Keratinocyte (primary cell): ENCODE results near the gene CEP68. TPM values are rescaled to one million over a fixed set of nuclear protein-coding genes. Genes with fewer than 3 reads are reported as not detected.

Experiments
- DNase-seq: peaks from one replicate; pipeline ENCODE4 v3.0.0-alpha.2; 2011; ENCODE audit warnings: low read depth, missing footprints, low spot score
- FAIRE-seq: peaks from 2 replicates; lab custom pipeline; 2011; peaks lifted over from hg19 to GRCh38; lab: Jason Lieb, UNC
- H2AFZ ChIP-seq: 2 replicates; pipeline ENCODE4 v1.6.0; 2012; ENCODE audit warnings: low read length, control low read depth, inconsistent platforms; ENCODE audit not compliant: control insufficient read depth
- H3K27ac ChIP-seq: 2 replicates; pipeline ENCODE4 v1.5.1; 2011; ENCODE audit warnings: low read length; ENCODE audit not compliant: control insufficient read depth, insufficient read depth
- H3K27me3 ChIP-seq: 3 replicates; pipeline ENCODE4 v1.6.0; 2011; ENCODE audit warnings: low read length; ENCODE audit not compliant: control insufficient read depth, insufficient read depth; ENCODE audit errors: extremely low read depth
- H3K36me3 ChIP-seq, 2 experiments: 2 replicates in 1 of 2; 3 replicates in 1 of 2; pipeline ENCODE4 v1.5.1; 2011; ENCODE audit warnings: low read length in 2 of 2, mild to moderate bottlenecking in 1 of 2; ENCODE audit not compliant: control insufficient read depth in 2 of 2, insufficient read depth in 2 of 2; ENCODE audit errors: extremely low read depth in 1 of 2
- H3K4me1 ChIP-seq: 3 replicates; pipeline ENCODE4 v1.5.1; 2011; ENCODE audit warnings: low read length; ENCODE audit not compliant: control insufficient read depth, insufficient read depth; ENCODE audit errors: extremely low read depth
- H3K4me2 ChIP-seq: 3 replicates; pipeline ENCODE4 v1.6.0; 2011; ENCODE audit warnings: low read depth, low read length; ENCODE audit not compliant: control insufficient read depth, insufficient read depth; ENCODE audit errors: extremely low read depth
- H3K4me3 ChIP-seq, 3 experiments: fragments of 200-600 bp in 1 of 3; sonication (generic) in 1 of 3; 2 replicates in 2 of 3; 3 replicates in 1 of 3; pipeline ENCODE4 v1.5.1; 2011 to 2016; ENCODE audit warnings: low read length in 3 of 3, mild to moderate bottlenecking in 3 of 3, control low read depth in 2 of 3, inconsistent platforms in 1 of 3, low read depth in 1 of 3, mixed read lengths in 1 of 3, mixed run types in 1 of 3, moderate library complexity in 1 of 3; ENCODE audit not compliant: control insufficient read depth in 2 of 3, insufficient read depth in 2 of 3; ENCODE audit errors: extremely low read depth in 1 of 3
- H3K79me2 ChIP-seq: 2 replicates; pipeline ENCODE4 v1.6.0; 2012; ENCODE audit warnings: low read length; ENCODE audit not compliant: control insufficient read depth, insufficient read depth
- H3K9ac ChIP-seq: 3 replicates; pipeline ENCODE4 v1.6.0; 2011; ENCODE audit warnings: low read length; ENCODE audit not compliant: control insufficient read depth, insufficient read depth; ENCODE audit errors: extremely low read depth
- H3K9me1 ChIP-seq: 3 replicates; pipeline ENCODE4 v1.6.0; 2011; ENCODE audit warnings: low read length; ENCODE audit not compliant: control insufficient read depth, insufficient read depth; ENCODE audit errors: extremely low read depth
- H3K9me3 ChIP-seq: 2 replicates; pipeline ENCODE4 v1.5.1; 2012; ENCODE audit warnings: low read depth, low read length; ENCODE audit not compliant: control insufficient read depth
- H4K20me1 ChIP-seq: 3 replicates; pipeline ENCODE4 v1.6.0; 2011; ENCODE audit warnings: low read length; ENCODE audit not compliant: control insufficient read depth, insufficient read depth; ENCODE audit errors: extremely low read depth
- EZH2 ChIP-seq: IDR thresholded peaks from one replicate; pipeline ENCODE4 v1.6.1; 2012; ENCODE audit warnings: inconsistent platforms, mild to moderate bottlenecking, low read length, moderate library complexity
- dilution Hi-C: fragments of 300-500 bp; cut with MboI; formaldehyde crosslinking; loops from one replicate; pipeline ENCODE4 v1.7.0; 2020; ENCODE audit warnings: low sequenced_read_pairs; ENCODE audit not compliant: extremely low pct_ligation_motif_present
- polyA plus RNA-seq, 5 experiments: library from polyadenylated mRNA; depleted of rRNA in 3 of 5; stranded (reverse) in 3 of 5; stranded (forward) in 1 of 5; unstranded in 1 of 5; fragments of >200 nt; gene quantifications; 1 replicate in 1 of 5; 2 replicates in 3 of 5; 3 replicates in 1 of 5; pipeline versions ENCODE4 v1.2.1 to v1.2.3, GENCODE V29; 2011 to 2012; ENCODE audit warnings: missing spikeins in 2 of 5, low read depth in 1 of 5, low replicate concordance in 1 of 5
- TF ChIP-seq, protein P1 (sequence below), 3 experiments: IDR thresholded peaks in 1 of 3; conservative IDR thresholded peaks in 1 of 3; optimal IDR thresholded peaks in 1 of 3; 2 replicates in 2 of 3; 3 replicates in 1 of 3; pipeline versions ENCODE3 to v1.5.1; 2011; ENCODE audit warnings: low read length in 3 of 3, mild to moderate bottlenecking in 3 of 3, moderate library complexity in 2 of 3, control low read depth in 1 of 3, inconsistent platforms in 1 of 3; ENCODE audit not compliant: insufficient read depth in 2 of 3; ENCODE audit errors: extremely low read depth in 1 of 3

The CEP68 gene
- polyA plus RNA-seq, 1 donor (not counting 4 experiments of a cell fraction or from before 2014, with no cell fraction given), result 4.1 TPM

DNA sequence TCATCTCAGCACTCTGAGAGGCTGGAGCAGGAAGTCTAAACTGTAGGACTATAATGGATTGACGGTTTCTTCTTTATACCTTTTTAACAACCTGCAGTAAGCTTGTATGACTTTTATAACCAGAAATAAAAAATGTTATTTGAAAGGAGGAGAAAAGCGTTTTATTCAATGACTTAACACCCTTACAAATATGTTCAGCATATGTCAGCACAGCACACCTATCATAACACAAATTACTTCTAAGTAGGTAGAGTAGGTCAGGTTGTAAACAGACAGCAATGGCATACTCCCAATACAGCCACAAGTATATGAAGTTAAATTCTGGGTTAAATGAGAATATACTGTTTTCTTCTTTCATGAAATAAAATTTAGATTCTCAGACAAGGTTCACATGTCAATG lies 57.6 kb downstream of the CEP68 start:
- no peak overlapping the region for H3K4me2 ChIP-seq
- H4K20me1 ChIP-seq, result peaks cover 50% of the 10 kb centered on the region
- H2AFZ ChIP-seq, result no peak overlapping the region
- H3K4me1 ChIP-seq, result no peaks in the 10 kb centered on the region
- dilution Hi-C loops, result no loop called here
- no peak overlapping the region for H3K27ac ChIP-seq
- no peak overlapping the region for H3K4me3 ChIP-seq
- H3K27me3 ChIP-seq, result no peaks in the 10 kb centered on the region
- H3K79me2 ChIP-seq, result peaks cover 96% of the 10 kb centered on the region
- TF ChIP-seq, protein P1, sequence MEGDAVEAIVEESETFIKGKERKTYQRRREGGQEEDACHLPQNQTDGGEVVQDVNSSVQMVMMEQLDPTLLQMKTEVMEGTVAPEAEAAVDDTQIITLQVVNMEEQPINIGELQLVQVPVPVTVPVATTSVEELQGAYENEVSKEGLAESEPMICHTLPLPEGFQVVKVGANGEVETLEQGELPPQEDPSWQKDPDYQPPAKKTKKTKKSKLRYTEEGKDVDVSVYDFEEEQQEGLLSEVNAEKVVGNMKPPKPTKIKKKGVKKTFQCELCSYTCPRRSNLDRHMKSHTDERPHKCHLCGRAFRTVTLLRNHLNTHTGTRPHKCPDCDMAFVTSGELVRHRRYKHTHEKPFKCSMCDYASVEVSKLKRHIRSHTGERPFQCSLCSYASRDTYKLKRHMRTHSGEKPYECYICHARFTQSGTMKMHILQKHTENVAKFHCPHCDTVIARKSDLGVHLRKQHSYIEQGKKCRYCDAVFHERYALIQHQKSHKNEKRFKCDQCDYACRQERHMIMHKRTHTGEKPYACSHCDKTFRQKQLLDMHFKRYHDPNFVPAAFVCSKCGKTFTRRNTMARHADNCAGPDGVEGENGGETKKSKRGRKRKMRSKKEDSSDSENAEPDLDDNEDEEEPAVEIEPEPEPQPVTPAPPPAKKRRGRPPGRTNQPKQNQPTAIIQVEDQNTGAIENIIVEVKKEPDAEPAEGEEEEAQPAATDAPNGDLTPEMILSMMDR (optimal IDR thresholded peaks at IDR 0.05 in 1 of 3, IDR thresholded peaks at IDR 0.05 in 1 of 3, conservative IDR thresholded peaks at IDR 0.05 in 1 of 3; ENCODE audit: extremely low read depth in 1 of 3, insufficient read depth in 2 of 3, low read length in 3 of 3), result no peak
- H3K36me3 ChIP-seq, result peaks cover 0 to 6% of the 10 kb centered on the region in 2 experiments
- no peaks in the 10 kb centered on the region for H3K9me3 ChIP-seq
- DNase-seq (no peak), FAIRE-seq (no peak)
- H3K9ac ChIP-seq, result no peak overlapping the region
- H3K9me1 ChIP-seq, result no peaks in the 10 kb centered on the region

DNA sequence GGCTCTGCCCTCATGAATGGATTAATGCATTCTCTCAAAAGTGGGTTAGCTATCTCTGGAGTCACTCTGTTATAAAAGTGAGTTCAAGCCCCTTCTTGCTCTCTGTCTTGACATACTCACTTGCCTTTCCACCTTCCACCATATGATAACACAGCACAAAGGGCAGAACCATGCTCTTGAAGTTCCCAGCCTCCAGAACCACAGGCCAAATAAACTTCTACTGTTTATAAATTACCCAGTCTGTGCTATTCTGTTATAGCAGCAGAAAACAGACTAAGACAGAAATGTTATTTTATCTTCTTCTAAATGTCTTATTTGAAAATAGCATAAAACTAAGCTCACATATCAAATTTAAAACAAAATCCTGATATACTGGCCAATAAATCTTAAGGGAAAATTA lies 58.7 kb downstream of the CEP68 start:
- Histone ChIP-seq H3K9me3 (no peaks in the 10 kb centered on the region), H3K4me2 (no peak overlapping the region), H3K27ac (no peak overlapping the region), H4K20me1 (peaks cover 50% of the 10 kb centered on the region), H3K9me1 (no peaks in the 10 kb centered on the region), H3K27me3 (no peaks in the 10 kb centered on the region), H2AFZ (no peak overlapping the region), H3K36me3 (peaks cover 0 to 6% of the 10 kb centered on the region in 2 experiments), H3K4me1 (no peaks in the 10 kb centered on the region), H3K9ac (no peak overlapping the region), H3K79me2 (peaks cover 96% of the 10 kb centered on the region), H3K4me3 (no peak overlapping the region)
- DNase-seq (no peak), FAIRE-seq (no peak)
- dilution Hi-C loops, result no loop called here
- no peak for TF ChIP-seq EZH2
- TF ChIP-seq, protein P1 (optimal IDR thresholded peaks at IDR 0.05 in 1 of 3, IDR thresholded peaks at IDR 0.05 in 1 of 3, conservative IDR thresholded peaks at IDR 0.05 in 1 of 3; ENCODE audit: extremely low read depth in 1 of 3, insufficient read depth in 2 of 3, low read length in 3 of 3), result no peak
